GM12878 (cell line): ENCODE results near the gene TGFBR3. TPM values are rescaled to one million over a fixed set of nuclear protein-coding genes. Genes with fewer than 3 reads are reported as not detected.

Experiments
- ATAC-seq: fragments of 200-7000 bp; cut with Tn5 transposase; 3 replicates; pipeline ENCODE4 v1.9.1; 2020; ENCODE audit warnings: mild to moderate bottlenecking, moderate library complexity
- BruUV-seq: library from RNA; stranded (reverse); fragments of 400-500 nt; replicated peaks from 2 replicates; lab custom pipeline; 2021; lab: Mats Ljungman, UMichigan
- CTCF ChIA-PET: fragments of 300-600 bp; sonication (Branson Sonifier 250); formaldehyde crosslinking; extraction: SDS; loops from one replicate; lab custom pipeline; 2021; ENCODE audit warnings: inconsistent platforms; lab: Yijun Ruan, JAX
- POLR2A ChIA-PET: fragments of 350-600 bp; formaldehyde crosslinking; extraction: SDS; loops from one replicate; lab custom pipeline; 2021; ENCODE audit warnings: inconsistent platforms; lab: Charles Lee
- RAD21 ChIA-PET: fragments of 300-600 bp; sonication (Branson Sonifier 250); formaldehyde crosslinking; loops from one replicate; lab custom pipeline; 2023; ENCODE audit warnings: antibody characterized with exemption; ENCODE audit not compliant: unreplicated experiment; lab: Charles Lee
- SMC1A ChIA-PET: fragments of 300-600 bp; sonication (Branson Sonifier 250); formaldehyde crosslinking; loops from one replicate; lab custom pipeline; 2023; ENCODE audit not compliant: unreplicated experiment, uncharacterized antibody; lab: Charles Lee
- DNase-seq: peaks from one replicate; pipeline ENCODE4 v3.0.0-alpha.2; 2011; ENCODE audit warnings: low read depth, low spot score
- FAIRE-seq: peaks from 3 replicates; lab custom pipeline; 2011; peaks lifted over from hg19 to GRCh38; lab: Jason Lieb, UNC
- H2AFZ ChIP-seq: 2 replicates; pipeline ENCODE4 v1.6.0; 2011; ENCODE audit warnings: low read depth, low read length, control low read depth; ENCODE audit not compliant: control insufficient read depth
- H3K27ac ChIP-seq: 2 replicates; pipeline ENCODE4 v1.5.1; 2011; ENCODE audit warnings: control low read depth; ENCODE audit not compliant: control insufficient read depth, insufficient read depth
- H3K27me3 ChIP-seq, 2 experiments: replicated peaks in 1 of 2; 2 replicates each; pipeline versions ENCODE4 v1.6.0 to v1.6.1; 2011; ENCODE audit warnings: low read length in 1 of 2; ENCODE audit not compliant: control insufficient read depth in 2 of 2, insufficient read depth in 2 of 2
- H3K36me3 ChIP-seq, 2 experiments: 2 replicates each; pipeline ENCODE4 v1.5.1; 2011; ENCODE audit warnings: low read length in 1 of 2; ENCODE audit not compliant: control insufficient read depth in 2 of 2, insufficient read depth in 2 of 2
- H3K4me1 ChIP-seq: 2 replicates; pipeline ENCODE4 v1.6.1; 2011; ENCODE audit warnings: mild to moderate bottlenecking, low read length, moderate library complexity, mixed read lengths; ENCODE audit not compliant: control insufficient read depth, insufficient read depth
- H3K4me2 ChIP-seq: 2 replicates; pipeline ENCODE4 v1.6.0; 2011; ENCODE audit warnings: control low read depth; ENCODE audit not compliant: control insufficient read depth, insufficient read depth
- H3K4me3 ChIP-seq: fragments of 200-600 bp; sonication (generic); 2 replicates; pipeline ENCODE4 v1.5.1; 2016
- H3K79me2 ChIP-seq: 2 replicates; pipeline ENCODE4 v1.6.0; 2011; ENCODE audit warnings: low read length; ENCODE audit not compliant: control insufficient read depth, insufficient read depth
- H3K9ac ChIP-seq: 2 replicates; pipeline ENCODE4 v1.8.0; 2011; ENCODE audit warnings: low read length, control low read depth, mixed read lengths; ENCODE audit not compliant: control insufficient read depth, insufficient read depth
- H3K9me3 ChIP-seq: replicated peaks from 3 replicates; pipeline ENCODE4 v1.5.1; 2011; ENCODE audit warnings: mild to moderate bottlenecking, low read length; ENCODE audit not compliant: control insufficient read depth, insufficient read depth
- H4K20me1 ChIP-seq: 2 replicates; pipeline ENCODE4 v1.6.0; 2011; ENCODE audit not compliant: control insufficient read depth, insufficient read depth
- CREB1 ChIP-seq: IDR thresholded peaks from 2 replicates; pipeline ENCODE4 v1.6.1; 2012; ENCODE audit warnings: low read depth, mild to moderate bottlenecking, inconsistent platforms
- ETV6 ChIP-seq, 2 experiments: fragments of 450-650 bp in 1 of 2; IDR thresholded peaks in 1 of 2; conservative IDR thresholded peaks in 1 of 2; 2 replicates each; pipeline ENCODE4 v1.6.1; 2014; ENCODE audit warnings: antibody characterized with exemption in 1 of 2, borderline replicate concordance in 1 of 2, low read depth in 1 of 2, mild to moderate bottlenecking in 1 of 2, moderate library complexity in 1 of 2
- HCFC1 ChIP-seq: fragments of 150-350 bp; IDR thresholded peaks from 2 replicates; pipeline ENCODE4 v1.6.1; 2014; ENCODE audit warnings: low read length
- KLF5 ChIP-seq: fragments of 450-650 bp; IDR thresholded peaks from 2 replicates; pipeline ENCODE4 v1.6.1; 2014; ENCODE audit warnings: mild to moderate bottlenecking; ENCODE audit not compliant: partially characterized antibody
- NKRF ChIP-seq: fragments of 450-650 bp; conservative IDR thresholded peaks from 2 replicates; pipeline ENCODE4 v1.6.1; 2017; ENCODE audit warnings: mild to moderate bottlenecking, moderate library complexity
- PRDM15 ChIP-seq: fragments of 450-650 bp; formaldehyde crosslinking; IDR thresholded peaks from 2 replicates; pipeline ENCODE4 v1.4.0; 2020; ENCODE audit warnings: mild to moderate bottlenecking, moderate library complexity
- WGBS: methylation state at CpG from one replicate; pipeline ENCODE4 v1.1.6; 2016; ENCODE audit warnings: low lambda C conversion rate; ENCODE audit not compliant: insufficient replicate concordance, insufficient coverage; ENCODE audit errors: missing lambda C conversion rate; 5-methylcytosine and 5-hydroxymethylcytosine counted together
- in situ Hi-C: fragments of 300-500 bp; cut with MboI; formaldehyde crosslinking; loops from 9 replicates; pipeline ENCODE4 v1.14.3; 2018; ENCODE audit warnings: mixed read lengths
- intact Hi-C: fragments of 100-400 bp; cut with micrococcal nuclease; formaldehyde crosslinking; loops from one replicate; pipeline ENCODE4 v1.14.2; 2022; ENCODE audit not compliant: unreplicated experiment
- polyA plus RNA-seq, 11 experiments: library from polyadenylated mRNA; depleted of rRNA in 4 of 11; unstranded in 6 of 11; stranded (reverse) in 5 of 11; fragments of >200 nt; fragmentation: Nextera tagmentation in 4 of 11; fragmentation: Illumina TruSeq in 1 of 11; extraction: Ambion mirVana in 4 of 11; extraction: Trizol in 1 of 11; gene quantifications; 1 replicate in 1 of 11; 2 replicates in 10 of 11; pipeline versions ENCODE4 v1.2.1 to v1.2.3, GENCODE V29; 2011 to 2016; ENCODE audit warnings: inconsistent platforms in 2 of 11, missing spikeins in 2 of 11, low read depth in 1 of 11
- total RNA-seq, 4 experiments: library from RNA; depleted of rRNA in 3 of 4; stranded (reverse); fragments of >200 nt in 3 of 4; fragmentation: Illumina TruSeq in 1 of 4; extraction: Trizol in 1 of 4; gene quantifications; 2 replicates each; pipeline versions ENCODE4 v1.2.1 to v1.2.3, GENCODE V29; 2013 to 2021

TGFBR3 gene
- total and polyA plus RNA-seq, 10 of the 15 experiments (the other 5 are each of a cell fraction or from before 2014, with no cell fraction given), result 2.7 to 16.5 (median 12.6) TPM

GRCh38 chr1:91895832-91896556 lies 10.0 kb upstream of the TGFBR3 start:
- no peaks in the 10 kb centered on the region for H3K79me2 ChIP-seq
- no peak overlapping the region for H2AFZ ChIP-seq
- no peak overlapping the region for H3K4me3 ChIP-seq
- H3K9me3 ChIP-seq, result no peaks in the 10 kb centered on the region
- peaks cover 10% of the 10 kb centered on the region for H3K4me1 ChIP-seq
- no peaks in the 10 kb centered on the region for H4K20me1 ChIP-seq
- no peaks in the 10 kb centered on the region for H3K27me3 ChIP-seq
- no peak overlapping the region for H3K4me2 ChIP-seq
- POLR2A ChIA-PET, result no interaction called here
- H3K9ac ChIP-seq, result no peak overlapping the region
- in situ Hi-C loops (loop anchor here (25.0 kb wide), 1 partner anchor 384 kb away; the partner anchor contains the start of gene CDC7), intact Hi-C loops (no loop called here)
- no peak for DNase-seq
- no peak for FAIRE-seq
- RAD21 ChIA-PET, result interaction anchor here (0.8 kb wide), 1 partner anchor 291 kb away, joined by 3 read pairs; no protein-coding TSS in a partner anchor
- SMC1A ChIA-PET, result interaction anchor here (0.9 kb wide), 1 partner anchor 383 kb away, joined by 3 read pairs; no protein-coding TSS in a partner anchor
- CTCF ChIA-PET, result interaction anchor here (1.1 kb wide), 1 partner anchor 383 kb away, joined by 3 read pairs; no protein-coding TSS in a partner anchor
- H3K36me3 ChIP-seq, result no peaks in the 10 kb centered on the region
- TF ChIP-seq ETV6 (conservative IDR thresholded peaks at IDR 0.05 in 1 of 2, IDR thresholded peaks at IDR 0.05 in 1 of 2; ENCODE audit: borderline replicate concordance in 1 of 2, low read depth in 1 of 2) (no peak), HCFC1 (no peak), CREB1 (no peak), NKRF (no peak), KLF5 (no peak), PRDM15 (no peak)
- no TSS peak for BruUV-seq
- H3K27ac ChIP-seq, result no peak overlapping the region
- ATAC-seq, result peak; percentile 44
- 0% methylated on average over 2 of the region's 2 CpGs for WGBS
